ENCODE results near the gene ZNHIT2. TPM values are rescaled to one million over a fixed set of nuclear protein-coding genes. Genes with fewer than 3 reads are reported as not detected.

Gene ZNHIT2
- total RNA-seq, 6 experiments from 2014 or later: 4.9 to 15.7 (median 6.2) TPM

- no CpG with 5 or more reads among the region's 1 CpG for whole genome bisulfite sequencing (ENCODE audit: insufficient coverage, low coverage, low lambda C conversion rate, missing lambda C conversion rate)
- no peaks in the 10 kb centered on the region for H3K4me1 ChIP-seq
- H3K27me3 ChIP-seq: no peaks in the 10 kb centered on the region
- H3K36me3 ChIP-seq: no peaks in the 10 kb centered on the region
- H3K4me3 ChIP-seq: no peak overlapping the region
- DNase-seq: no peak
- no peaks in the 10 kb centered on the region for H3K9me3 ChIP-seq
- ATAC-seq: no peak
- TF ChIP-seq CTCF (IDR thresholded peaks at IDR 0.05) (no peak), POLR2A (IDR thresholded peaks at IDR 0.05) (no peak)
- no peak overlapping the region for H3K27ac ChIP-seq
- intact Hi-C loops (cut with DNase I): no loop called here
Observed at GRCh38 chr11:65072631-65072966, 44.9 kb downstream of the ZNHIT2 start.

- ATAC-seq (no peak), DNase-seq (no peak)
- no peaks in the 10 kb centered on the region for H3K9me3 ChIP-seq
- H3K27ac ChIP-seq: no peak overlapping the region
- no peak for TF ChIP-seq CTCF (IDR thresholded peaks at IDR 0.05)
- no peak for TF ChIP-seq POLR2A (IDR thresholded peaks at IDR 0.05)
- no peaks in the 10 kb centered on the region for H3K36me3 ChIP-seq
- 61% methylated on average over 2 of the region's 4 CpGs for WGBS (ENCODE audit: insufficient coverage, low coverage, low lambda C conversion rate, missing lambda C conversion rate)
- H3K4me1 ChIP-seq: no peaks in the 10 kb centered on the region
- no peak overlapping the region for H3K4me3 ChIP-seq
- intact Hi-C loops (cut with DNase I): no loop called here
- no peaks in the 10 kb centered on the region for H3K27me3 ChIP-seq
Observed at GRCh38 chr11:65071907-65072630, 45.4 kb downstream of the ZNHIT2 start.

- H3K27me3 ChIP-seq: no peaks in the 10 kb centered on the region
- ATAC-seq (no peak), DNase-seq (no peak)
- no peak overlapping the region for H3K4me3 ChIP-seq
- H3K4me1 ChIP-seq: no peaks in the 10 kb centered on the region
- WGBS (ENCODE audit: insufficient coverage, low coverage, low lambda C conversion rate, missing lambda C conversion rate): 28% methylated on average over 8 of the region's 9 CpGs
- intact Hi-C loops (cut with DNase I): no loop called here
- no peaks in the 10 kb centered on the region for H3K9me3 ChIP-seq
- no peak overlapping the region for H3K27ac ChIP-seq
- no peaks in the 10 kb centered on the region for H3K36me3 ChIP-seq
- TF ChIP-seq CTCF (IDR thresholded peaks at IDR 0.05) (no peak), POLR2A (IDR thresholded peaks at IDR 0.05) (no peak)
Observed at GRCh38 chr11:65069217-65069616, 48.3 kb downstream of the ZNHIT2 start.

GRCh38 chr11:65067446-65067845 lies 50.1 kb downstream of the ZNHIT2 start:
- no peak overlapping the region for H3K4me3 ChIP-seq
- H3K27ac ChIP-seq: no peak overlapping the region
- intact Hi-C loops (cut with DNase I): no loop called here
- H3K9me3 ChIP-seq: no peaks in the 10 kb centered on the region
- DNase-seq (no peak), ATAC-seq (no peak)
- 79% methylated on average over 6 of the region's 10 CpGs for WGBS (ENCODE audit: insufficient coverage, low coverage, low lambda C conversion rate, missing lambda C conversion rate)
- H3K27me3 ChIP-seq: no peaks in the 10 kb centered on the region
- H3K36me3 ChIP-seq: no peaks in the 10 kb centered on the region
- no peaks in the 10 kb centered on the region for H3K4me1 ChIP-seq
- no peak for TF ChIP-seq POLR2A (IDR thresholded peaks at IDR 0.05)
- TF ChIP-seq CTCF (IDR thresholded peaks at IDR 0.05): no peak
